Gastroesophageal sphincter (tissue), 4 donors: ENCODE data around the gene TRAF2. TPM values are rescaled to one million over a fixed set of nuclear protein-coding genes. Genes with fewer than 3 reads are reported as not detected.

Experiments
- ATAC-seq: fragments of 150-250 bp; one replicate; pipeline ENCODE4 v1.9.1; 2016; ENCODE audit warnings: mild to moderate bottlenecking, moderate library complexity
- H3K27ac ChIP-seq, 4 donors: fragments of 200-600 bp; sonication (generic) in 3 of 4; 1 replicate in 3 of 4; 2 replicates in 1 of 4; pipeline ENCODE4 v1.5.1; 2016 to 2019
- H3K27me3 ChIP-seq: fragments of 200-600 bp; sonication (generic); one replicate; pipeline ENCODE4 v1.5.1; 2019
- H3K36me3 ChIP-seq, 2 donors: fragments of 200-600 bp; sonication (generic); one replicate each; pipeline ENCODE4 v1.5.1; 2019; ENCODE audit warnings: control low read depth in 1 of 2
- H3K4me1 ChIP-seq, 3 donors: fragments of 200-600 bp; sonication (generic); 1 replicate in 2 of 3; 2 replicates in 1 of 3; pipeline ENCODE4 v1.5.1; 2016 to 2019; ENCODE audit warnings: control low read depth in 2 of 3
- H3K4me3 ChIP-seq, 2 donors: fragments of 200-600 bp; sonication (generic); one replicate each; pipeline ENCODE4 v1.5.1; 2019; ENCODE audit warnings: mild to moderate bottlenecking in 1 of 2, moderate library complexity in 1 of 2
- H3K9me3 ChIP-seq, 3 donors: fragments of 200-600 bp; sonication (generic); one replicate each; pipeline ENCODE4 v1.5.1; 2017 to 2019; ENCODE audit warnings: control low read depth in 2 of 3
- CTCF ChIP-seq, 4 experiments: fragments of 200-600 bp in 2 of 4; fragments of 450-650 bp in 2 of 4; sonication (generic) in 1 of 4; IDR thresholded peaks; one replicate each; pipeline ENCODE4 v1.5.1; 2017 to 2019; ENCODE audit warnings: antibody characterized with exemption in 4 of 4, mild to moderate bottlenecking in 2 of 4, moderate library complexity in 2 of 4
- EP300 ChIP-seq: sonication (generic); formaldehyde crosslinking; IDR thresholded peaks from one replicate; pipeline ENCODE4 v1.6.1; 2017; ENCODE audit warnings: antibody characterized with exemption, mild to moderate bottlenecking
- POLR2A ChIP-seq, 2 donors: fragments of 450-650 bp; IDR thresholded peaks; one replicate each; pipeline ENCODE4 v1.6.1; 2017; ENCODE audit warnings: antibody characterized with exemption in 2 of 2, mild to moderate bottlenecking in 2 of 2, moderate library complexity in 1 of 2
- POLR2AphosphoS5 ChIP-seq: sonication (generic); formaldehyde crosslinking; IDR thresholded peaks from one replicate; pipeline ENCODE4 v1.6.1; 2017; ENCODE audit warnings: antibody characterized with exemption
- WGBS, 2 donors: methylation state at CpG; one replicate each; pipeline ENCODE4 v1.1.5; 2018; ENCODE audit warnings: low coverage in 1 of 2; 5-methylcytosine and 5-hydroxymethylcytosine counted together
- total RNA-seq, 4 donors: library from RNA; depleted of rRNA; stranded (reverse); fragments of >200 nt; gene quantifications; one replicate each; pipeline ENCODE4 v1.1.0, GENCODE V29; 2016

Gene TRAF2
- total RNA-seq, 4 donors from 2014 or later, result 3.8 to 17.1 (median 11.1) TPM

GRCh38 chr9:136943291-136944211, 57.2 kb downstream of the TRAF2 start:
- WGBS, 2 donors, result no CpG with 5 or more reads among the region's 61 CpGs
- H3K27me3 ChIP-seq, result no peaks in the 10 kb centered on the region
- ATAC-seq, result no peak
- peaks cover 0 to 39% (median 16%) of the 10 kb centered on the region in 3 donors for H3K4me1 ChIP-seq
- TF ChIP-seq POLR2A (IDR thresholded peaks at IDR 0.05), result no peak
- no peak for TF ChIP-seq POLR2AphosphoS5
- TF ChIP-seq CTCF (IDR thresholded peaks at IDR 0.05), result no peak
- no peak for TF ChIP-seq EP300
- H3K9me3 ChIP-seq, result no peaks in the 10 kb centered on the region
- H3K36me3 ChIP-seq, result peaks cover 0 to 45% of the 10 kb centered on the region in 2 donors
- H3K27ac ChIP-seq, result peak overlapping the region in 3 of 4 donors; percentile 94 to 96 (median 94)
- H3K4me3 ChIP-seq, result peak overlapping the region; percentile 61 to 96

- no peaks in the 10 kb centered on the region for H3K9me3 ChIP-seq
- H3K27ac ChIP-seq, result peak overlapping the region; percentile 48 to 96 (median 94)
- no peak for TF ChIP-seq POLR2AphosphoS5
- TF ChIP-seq EP300, result no peak
- no peak for TF ChIP-seq POLR2A (IDR thresholded peaks at IDR 0.05)
- TF ChIP-seq CTCF (IDR thresholded peaks at IDR 0.05), result no peak
- no peaks in the 10 kb centered on the region for H3K27me3 ChIP-seq
- H3K4me1 ChIP-seq, result peaks cover 0 to 45% (median 18%) of the 10 kb centered on the region in 3 donors
- peak overlapping the region; percentile 61 to 96 for H3K4me3 ChIP-seq
- peak; percentile 70 for ATAC-seq
- no CpG with 5 or more reads among the region's 45 CpGs for WGBS, 2 donors
- H3K36me3 ChIP-seq, result peaks cover 0 to 42% of the 10 kb centered on the region in 2 donors
Observed at GRCh38 chr9:136944212-136944518, 57.8 kb downstream of the TRAF2 start.

- H3K9me3 ChIP-seq, result no peaks in the 10 kb centered on the region
- peak; percentile 14 for TF ChIP-seq POLR2AphosphoS5
- peak in 3 of 4 experiments; percentile 98 to 99 (median 98) for TF ChIP-seq CTCF (IDR thresholded peaks at IDR 0.05)
- no peak for TF ChIP-seq EP300
- peak; percentile 71 to 90 for TF ChIP-seq POLR2A (IDR thresholded peaks at IDR 0.05)
- 0% methylated on average over 3 of the region's 74 CpGs; no CpG with 5 or more reads in 1 of the 2 donors for WGBS, 2 donors
- peaks cover 0 to 36% of the 10 kb centered on the region in 2 donors for H3K36me3 ChIP-seq
- peak within 1 kb of the TSS; percentile 61 to 96 for H3K4me3 ChIP-seq
- peaks cover 0 to 51% (median 21%) of the 10 kb centered on the region in 3 donors for H3K4me1 ChIP-seq
- peak; percentile 95 for ATAC-seq
- no peaks in the 10 kb centered on the region for H3K27me3 ChIP-seq
- peak within 1 kb of the TSS; percentile 48 to 96 (median 94) for H3K27ac ChIP-seq
Observed at GRCh38 chr9:136944519-136945332, 58.4 kb downstream of the TRAF2 start, which contains the start of the genes C8G and FBXW5. Gene C8G, plus strand, starts transcription at chr9:136945243. Its CDS starts 78 bp downstream, at chr9:136945321. Gene FBXW5, minus strand, starts transcription at chr9:136944738. Its CDS starts 655 bp downstream, at chr9:136944083.

GRCh38 chr9:136945333-136946227, 59.3 kb downstream of the TRAF2 start:
- no peaks in the 10 kb centered on the region for H3K9me3 ChIP-seq
- no peaks in the 10 kb centered on the region for H3K27me3 ChIP-seq
- H3K27ac ChIP-seq, result no peak overlapping the region
- H3K4me1 ChIP-seq, result peaks cover 0 to 57% (median 24%) of the 10 kb centered on the region in 3 donors
- TF ChIP-seq EP300 (no peak), CTCF (IDR thresholded peaks at IDR 0.05) (no peak), POLR2AphosphoS5 (no peak), POLR2A (IDR thresholded peaks at IDR 0.05) (no peak)
- no peak for ATAC-seq
- H3K4me3 ChIP-seq, result no peak overlapping the region
- H3K36me3 ChIP-seq, result peaks cover 0 to 27% of the 10 kb centered on the region in 2 donors
- 80% methylated on average over 2 of the region's 30 CpGs; no CpG with 5 or more reads in 1 of the 2 donors for WGBS, 2 donors
